ENCODE data around the gene CEP350.
"Not testable (repeated sequence)": the region's sequence is repeated elsewhere in the genome, so short reads cannot be mapped to it uniquely, and the experiment has no call there.

CEP350 gene

GRCh38 chr1:179950651-179951050 is 4.0 kb upstream of the CEP350 start:
- no peak for DNase-seq (ENCODE audit: low read depth)
- no peak overlapping the region for H3K4me3 ChIP-seq (ENCODE audit: low read length)

GRCh38 chr1:179951383-179952144 is 3.0 kb upstream of the CEP350 start:
- no peak overlapping the region for H3K4me3 ChIP-seq (ENCODE audit: low read length)
- TF ChIP-seq CTCF (conservative IDR thresholded peaks at IDR 0.05; ENCODE audit: low read length), result no peak
- DNase-seq (ENCODE audit: low read depth), result no peak

More at GRCh38 chr1:179950651-179951050, 4.0 kb upstream of the CEP350 start:
- no peak for TF ChIP-seq CTCF (conservative IDR thresholded peaks at IDR 0.05; ENCODE audit: low read length)

- H3K4me3 ChIP-seq (ENCODE audit: low read length), result no peak overlapping the region
- TF ChIP-seq CTCF (conservative IDR thresholded peaks at IDR 0.05; ENCODE audit: low read length), result no peak
- DNase-seq (ENCODE audit: low read depth), result no peak
These were observed 2.4 kb upstream of the CEP350 start for GRCh38 chr1:179952186-179952585.

GRCh38 chr1:179953974-179954492 is 577 bp upstream of the CEP350 start:
- peak; percentile 63 for DNase-seq (ENCODE audit: low read depth)
- H3K4me3 ChIP-seq (ENCODE audit: low read length), result peak overlapping the region; percentile 90
- TF ChIP-seq CTCF (conservative IDR thresholded peaks at IDR 0.05; ENCODE audit: low read length), result peak; percentile 39

- DNase-seq (ENCODE audit: low read depth), result peak; percentile 11
- peak overlapping the region; percentile 90 for H3K4me3 ChIP-seq (ENCODE audit: low read length)
- peak; percentile 5; the same call in 1 of the 2 replicates for TF ChIP-seq CTCF (conservative IDR thresholded peaks at IDR 0.05; ENCODE audit: low read length)
These were observed 674 bp downstream of the CEP350 start for GRCh38 chr1:179955287-179955680.

- TF ChIP-seq CTCF (conservative IDR thresholded peaks at IDR 0.05; ENCODE audit: low read length), result no peak
- DNase-seq (ENCODE audit: low read depth), result no peak
- peak overlapping the region; percentile 90 for H3K4me3 ChIP-seq (ENCODE audit: low read length)
These were observed 1.1 kb downstream of the CEP350 start for GRCh38 chr1:179955731-179956130.

- no peak overlapping the region for H3K4me3 ChIP-seq (ENCODE audit: low read length)
- DNase-seq (ENCODE audit: low read depth), result no peak
- no peak for TF ChIP-seq CTCF (conservative IDR thresholded peaks at IDR 0.05; ENCODE audit: low read length)
These were observed 3.7 kb downstream of the CEP350 start for GRCh38 chr1:179958359-179958758.

GRCh38 chr1:179962168-179962567 is 7.6 kb downstream of the CEP350 start:
- H3K4me3 ChIP-seq (ENCODE audit: low read length); DNase-seq (ENCODE audit: low read depth): not testable (repeated sequence)
